ENCODE measurements around the gene APMAP. TPM values are rescaled to one million over a fixed set of nuclear protein-coding genes. Genes with fewer than 3 reads are reported as not detected.
A peak's percentile ranks its signal among the peaks of the same experiment; 100 is the strongest.
"Not testable (repeated sequence)": the region's sequence is repeated elsewhere in the genome, so short reads cannot be mapped to it uniquely, and the experiment has no call there.

APMAP gene
- total RNA-seq, 2 experiments from 2014 or later, result 27.7 to 28.0 TPM

GRCh38 chr20:24949756-24950127 is 42.8 kb downstream of the APMAP start:
- Histone ChIP-seq H2AFZ (ENCODE audit: low read length) (no peak overlapping the region), H3K4me1 (ENCODE audit: insufficient read depth, low read length, poor library complexity, severe bottlenecking) (peaks cover under 1% of the 10 kb centered on the region), H3K36me3 (ENCODE audit: insufficient read depth, low read length) (no peaks in the 10 kb centered on the region), H3K4me2 (ENCODE audit: low read length) (no peak overlapping the region), H3K4me3 (ENCODE audit: low read depth, low read length, poor library complexity, severe bottlenecking) (no peak overlapping the region), H3K27ac (ENCODE audit: low read depth, low read length, poor library complexity, severe bottlenecking) (no peak overlapping the region), H3K9me2 (ENCODE audit: insufficient read depth, low read length) (no peaks in the 10 kb centered on the region), H3K9me3 (ENCODE audit: low read length) (no peaks in the 10 kb centered on the region), H4K20me1 (ENCODE audit: insufficient read depth, low read length) (no peaks in the 10 kb centered on the region), H3K79me2 (ENCODE audit: insufficient read depth, low read depth, low read length) (no peaks in the 10 kb centered on the region)
- TF ChIP-seq CTCF (conservative IDR thresholded peaks at IDR 0.05; ENCODE audit: low read length) (no peak), EZH2phosphoT487 (IDR thresholded peaks at IDR 0.05; ENCODE audit: borderline replicate concordance, low read depth, low read length) (no peak)
- BruUV-seq (replicated peaks), result no TSS peak
- intact Hi-C loops (cut with micrococcal nuclease; ENCODE audit: unreplicated experiment), result no loop called here
- no peak for DNase-seq (ENCODE audit: low spot score)
- POLR2A ChIA-PET, result no interaction called here
- CTCF ChIA-PET (ENCODE audit: unreplicated experiment), result no interaction called here

GRCh38 chr20:24948939-24949679 is 43.4 kb downstream of the APMAP start, which contains the start of gene CST7:
Gene CST7 (plus strand): TSS chr20:24949269. CDS start chr20:24949506, 237 bp downstream.
- intact Hi-C loops (cut with micrococcal nuclease; ENCODE audit: unreplicated experiment), result no loop called here
- Histone ChIP-seq H3K9me3 (ENCODE audit: low read length) (no peaks in the 10 kb centered on the region), H2AFZ (ENCODE audit: low read length) (no peak within 1 kb of the TSS), H3K27ac (ENCODE audit: low read depth, low read length, poor library complexity, severe bottlenecking) (no peak within 1 kb of the TSS), H3K79me2 (ENCODE audit: insufficient read depth, low read depth, low read length) (no peaks in the 10 kb centered on the region), H4K20me1 (ENCODE audit: insufficient read depth, low read length) (no peaks in the 10 kb centered on the region), H3K4me3 (ENCODE audit: low read depth, low read length, poor library complexity, severe bottlenecking) (no peak within 1 kb of the TSS), H3K4me1 (ENCODE audit: insufficient read depth, low read length, poor library complexity, severe bottlenecking) (no peaks in the 10 kb centered on the region), H3K9me2 (ENCODE audit: insufficient read depth, low read length) (no peaks in the 10 kb centered on the region), H3K4me2 (ENCODE audit: low read length) (no peak within 1 kb of the TSS), H3K36me3 (ENCODE audit: insufficient read depth, low read length) (no peaks in the 10 kb centered on the region)
- POLR2A ChIA-PET, result no interaction called here
- TF ChIP-seq CTCF (conservative IDR thresholded peaks at IDR 0.05; ENCODE audit: low read length) (no peak), EZH2phosphoT487 (IDR thresholded peaks at IDR 0.05; ENCODE audit: borderline replicate concordance, low read depth, low read length) (no peak)
- CTCF ChIA-PET (ENCODE audit: unreplicated experiment), result no interaction called here
- peak; percentile 4 for DNase-seq (ENCODE audit: low spot score)
- no TSS peak for BruUV-seq (replicated peaks)

- H3K4me2 ChIP-seq (ENCODE audit: low read length); H3K36me3 ChIP-seq (ENCODE audit: insufficient read depth, low read length); H3K4me1 ChIP-seq (ENCODE audit: insufficient read depth, low read length, poor library complexity, severe bottlenecking); H3K27ac ChIP-seq (ENCODE audit: low read depth, low read length, poor library complexity, severe bottlenecking); H4K20me1 ChIP-seq (ENCODE audit: insufficient read depth, low read length); CTCF ChIA-PET (ENCODE audit: unreplicated experiment); H3K79me2 ChIP-seq (ENCODE audit: insufficient read depth, low read depth, low read length); H3K9me3 ChIP-seq (ENCODE audit: low read length); DNase-seq (ENCODE audit: low spot score); intact Hi-C loops (cut with micrococcal nuclease; ENCODE audit: unreplicated experiment); H3K4me3 ChIP-seq (ENCODE audit: low read depth, low read length, poor library complexity, severe bottlenecking); POLR2A ChIA-PET; BruUV-seq (replicated peaks); H3K9me2 ChIP-seq (ENCODE audit: insufficient read depth, low read length); H2AFZ ChIP-seq (ENCODE audit: low read length): not testable (repeated sequence)
Observed at GRCh38 chr20:24948396-24948938, 44.1 kb downstream of the APMAP start.

- H3K79me2 ChIP-seq (ENCODE audit: insufficient read depth, low read depth, low read length); DNase-seq (ENCODE audit: low spot score); BruUV-seq (replicated peaks); H3K27ac ChIP-seq (ENCODE audit: low read depth, low read length, poor library complexity, severe bottlenecking); H3K36me3 ChIP-seq (ENCODE audit: insufficient read depth, low read length); H3K9me2 ChIP-seq (ENCODE audit: insufficient read depth, low read length); CTCF ChIA-PET (ENCODE audit: unreplicated experiment); H3K9me3 ChIP-seq (ENCODE audit: low read length); POLR2A ChIA-PET; H4K20me1 ChIP-seq (ENCODE audit: insufficient read depth, low read length); H3K4me2 ChIP-seq (ENCODE audit: low read length); H3K4me1 ChIP-seq (ENCODE audit: insufficient read depth, low read length, poor library complexity, severe bottlenecking); intact Hi-C loops (cut with micrococcal nuclease; ENCODE audit: unreplicated experiment); H2AFZ ChIP-seq (ENCODE audit: low read length); H3K4me3 ChIP-seq (ENCODE audit: low read depth, low read length, poor library complexity, severe bottlenecking): not testable (repeated sequence)
Observed at GRCh38 chr20:24946376-24946775, 46.2 kb downstream of the APMAP start.
